KMS-11 (cell line): ENCODE data around the gene POLL.

Experiments used
- H2AFZ ChIP-seq: fragments of 200-600 bp; sonication (generic); 2 replicates; pipeline ENCODE4 v1.6.1; 2016; ENCODE audit warnings: antibody characterized with exemption, mixed run types, low read depth
- H3K27ac ChIP-seq: fragments of 200-600 bp; sonication (generic); 2 replicates; pipeline ENCODE4 v1.6.1; 2016; ENCODE audit warnings: mild to moderate bottlenecking, mixed run types
- H3K27me3 ChIP-seq: fragments of 200-600 bp; sonication (generic); 2 replicates; pipeline ENCODE4 v1.6.1; 2017; ENCODE audit warnings: mild to moderate bottlenecking, low read depth, mixed run types, moderate library complexity; ENCODE audit not compliant: insufficient read depth
- H3K36me3 ChIP-seq: fragments of 200-600 bp; sonication (generic); 2 replicates; pipeline ENCODE4 v1.6.1; 2017; ENCODE audit warnings: mild to moderate bottlenecking, mixed run types; ENCODE audit not compliant: insufficient read depth
- H3K4me1 ChIP-seq: fragments of 200-600 bp; sonication (generic); 2 replicates; pipeline ENCODE4 v1.6.1; 2016; ENCODE audit warnings: mild to moderate bottlenecking, low read depth, mixed run types; ENCODE audit not compliant: poor library complexity, severe bottlenecking
- H3K4me2 ChIP-seq: fragments of 200-600 bp; sonication (generic); 2 replicates; pipeline ENCODE4 v1.7.0; 2016; ENCODE audit warnings: mild to moderate bottlenecking, mixed run types
- H3K4me3 ChIP-seq: fragments of 200-600 bp; sonication (generic); IDR thresholded peaks from 2 replicates; pipeline ENCODE4 v1.6.1; 2017; ENCODE audit warnings: low read depth, low read length, mixed read lengths; ENCODE audit not compliant: insufficient read depth
- H3K79me2 ChIP-seq: fragments of 200-600 bp; sonication (generic); 2 replicates; pipeline ENCODE4 v1.6.1; 2016; ENCODE audit warnings: low read depth, mixed run types; ENCODE audit not compliant: insufficient read depth
- H3K9ac ChIP-seq: fragments of 200-600 bp; sonication (generic); 2 replicates; pipeline ENCODE4 v1.6.1; 2016; ENCODE audit warnings: mild to moderate bottlenecking, mixed run types
- H4K20me1 ChIP-seq: fragments of 200-600 bp; sonication (generic); 2 replicates; pipeline ENCODE4 v1.6.1; 2016; ENCODE audit warnings: mild to moderate bottlenecking, mixed run types; ENCODE audit not compliant: insufficient read depth
- TF ChIP-seq, protein P1 (sequence below): fragments of 200-600 bp; sonication (generic); conservative IDR thresholded peaks from 2 replicates; pipeline ENCODE4 v1.6.1; 2017; ENCODE audit warnings: low read depth, mild to moderate bottlenecking, antibody characterized with exemption, low read length, moderate library complexity, mixed read lengths

POLL gene

DNA sequence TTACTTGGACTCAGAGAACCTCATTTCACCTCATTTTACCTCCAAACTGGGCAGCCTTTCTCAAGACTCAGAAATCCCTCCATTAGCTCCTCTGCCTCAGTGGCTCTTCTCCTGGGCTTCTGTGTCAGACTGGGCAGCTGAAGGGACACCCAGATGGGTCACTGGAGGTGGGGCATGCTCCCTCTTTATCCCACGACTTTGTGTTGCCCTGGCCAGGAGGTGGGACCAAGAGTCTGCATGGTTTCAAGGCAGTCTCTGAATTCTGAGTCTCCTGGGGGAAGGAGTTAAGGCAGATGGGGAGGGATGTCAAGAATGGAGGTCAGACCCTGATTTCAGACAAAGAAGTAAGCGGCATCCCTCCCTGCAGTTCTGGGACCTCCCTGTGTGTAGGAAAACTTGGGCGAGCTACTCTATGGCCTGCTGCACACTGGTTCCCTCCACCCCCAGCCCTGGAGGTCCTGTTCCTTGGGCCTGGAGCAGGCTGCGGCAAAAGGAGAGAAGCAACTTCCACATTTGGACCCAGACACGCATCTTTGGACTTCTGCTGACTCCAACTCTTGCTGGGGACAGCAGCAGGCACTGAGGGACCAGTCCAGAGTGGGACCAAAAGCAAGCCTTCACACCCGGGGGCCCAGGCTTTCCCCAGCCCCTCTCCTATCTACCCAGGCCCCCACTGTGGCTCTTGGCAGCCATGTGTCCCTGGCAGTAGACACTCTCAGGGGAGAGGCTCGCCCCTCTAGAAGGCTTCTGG is 10.8 kb downstream of the POLL start:
- Histone ChIP-seq H3K36me3 (no peaks in the 10 kb centered on the region), H3K4me1 (peaks cover 15% of the 10 kb centered on the region), H4K20me1 (no peaks in the 10 kb centered on the region), H3K27me3 (no peaks in the 10 kb centered on the region), H3K27ac (no peak overlapping the region), H3K4me3 (no peak overlapping the region), H3K4me2 (no peak overlapping the region), H3K9ac (no peak overlapping the region), H2AFZ (no peak overlapping the region), H3K79me2 (no peaks in the 10 kb centered on the region)
- TF ChIP-seq, protein P1, sequence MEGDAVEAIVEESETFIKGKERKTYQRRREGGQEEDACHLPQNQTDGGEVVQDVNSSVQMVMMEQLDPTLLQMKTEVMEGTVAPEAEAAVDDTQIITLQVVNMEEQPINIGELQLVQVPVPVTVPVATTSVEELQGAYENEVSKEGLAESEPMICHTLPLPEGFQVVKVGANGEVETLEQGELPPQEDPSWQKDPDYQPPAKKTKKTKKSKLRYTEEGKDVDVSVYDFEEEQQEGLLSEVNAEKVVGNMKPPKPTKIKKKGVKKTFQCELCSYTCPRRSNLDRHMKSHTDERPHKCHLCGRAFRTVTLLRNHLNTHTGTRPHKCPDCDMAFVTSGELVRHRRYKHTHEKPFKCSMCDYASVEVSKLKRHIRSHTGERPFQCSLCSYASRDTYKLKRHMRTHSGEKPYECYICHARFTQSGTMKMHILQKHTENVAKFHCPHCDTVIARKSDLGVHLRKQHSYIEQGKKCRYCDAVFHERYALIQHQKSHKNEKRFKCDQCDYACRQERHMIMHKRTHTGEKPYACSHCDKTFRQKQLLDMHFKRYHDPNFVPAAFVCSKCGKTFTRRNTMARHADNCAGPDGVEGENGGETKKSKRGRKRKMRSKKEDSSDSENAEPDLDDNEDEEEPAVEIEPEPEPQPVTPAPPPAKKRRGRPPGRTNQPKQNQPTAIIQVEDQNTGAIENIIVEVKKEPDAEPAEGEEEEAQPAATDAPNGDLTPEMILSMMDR = no peak

DNA sequence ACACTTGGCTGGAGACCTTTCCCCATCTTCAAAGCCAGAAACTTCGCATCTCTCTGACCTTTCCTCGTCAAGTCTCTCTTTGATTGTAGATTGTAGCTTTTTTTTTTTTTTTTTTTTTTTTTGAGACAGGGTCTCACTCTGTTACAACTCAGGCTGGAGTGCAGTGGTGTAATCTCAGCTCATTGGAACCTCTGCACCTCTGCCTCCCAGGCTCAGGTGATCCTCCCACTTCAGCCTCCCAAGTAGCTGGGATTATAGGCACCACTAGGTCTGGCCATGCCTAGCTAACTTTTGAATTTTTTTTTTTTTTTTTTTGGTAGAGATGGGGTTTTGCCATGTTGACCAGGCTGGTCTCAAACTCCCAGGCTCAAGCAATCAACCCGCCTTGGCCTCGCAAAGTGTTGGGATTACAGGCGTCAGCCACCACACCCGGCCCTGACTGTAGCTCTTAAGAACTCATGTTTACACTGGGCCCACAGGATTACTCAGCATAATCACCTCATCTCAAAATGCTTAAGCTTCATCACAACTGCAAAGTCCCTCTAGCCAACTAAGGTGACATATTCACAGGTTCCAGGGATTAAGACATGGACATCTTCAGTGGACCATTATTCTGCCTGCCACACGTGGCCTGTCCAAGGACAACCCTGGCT is 11.7 kb downstream of the POLL start:
- H3K79me2 ChIP-seq = no peaks in the 10 kb centered on the region
- TF ChIP-seq, protein P1 = no peak
- no peak overlapping the region for H3K4me2 ChIP-seq
- no peaks in the 10 kb centered on the region for H3K27me3 ChIP-seq
- peaks cover 10% of the 10 kb centered on the region for H3K4me1 ChIP-seq
- H3K4me3 ChIP-seq = no peak overlapping the region
- no peak overlapping the region for H2AFZ ChIP-seq
- H3K36me3 ChIP-seq = no peaks in the 10 kb centered on the region
- no peak overlapping the region for H3K27ac ChIP-seq
- no peak overlapping the region for H3K9ac ChIP-seq
- H4K20me1 ChIP-seq = no peaks in the 10 kb centered on the region

DNA sequence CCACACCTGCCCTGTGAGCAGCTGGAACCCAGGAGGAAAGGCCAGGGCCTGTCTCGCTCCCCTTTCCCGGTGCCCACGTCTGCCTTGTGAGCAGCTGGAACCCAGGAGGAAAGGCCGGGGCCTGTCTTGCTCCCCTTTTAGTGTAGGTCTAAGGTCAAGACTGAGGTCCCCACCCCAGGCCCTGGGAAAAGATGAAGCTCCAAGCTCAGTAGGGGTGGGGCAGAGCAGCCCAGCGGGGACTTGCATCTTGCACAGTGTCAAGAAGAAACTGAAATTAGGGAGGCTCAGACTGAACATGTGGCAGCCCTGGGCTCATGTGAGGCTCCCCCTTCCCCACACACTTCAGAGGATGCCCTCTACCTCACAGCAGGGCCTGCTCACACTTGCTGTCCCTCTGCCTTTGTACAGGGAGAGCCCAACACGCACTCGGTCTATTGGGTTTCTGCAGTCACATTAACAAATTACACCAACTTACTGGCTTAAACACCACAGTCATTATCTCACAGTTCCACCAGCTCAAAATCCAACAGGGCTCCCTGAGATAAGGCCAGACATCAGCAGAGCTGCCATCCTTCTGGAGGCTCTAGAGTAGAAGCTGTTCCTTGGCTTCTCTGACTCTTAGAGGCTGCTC is 12.4 kb downstream of the POLL start:
- Histone ChIP-seq H3K27ac (no peak overlapping the region), H2AFZ (no peak overlapping the region), H3K36me3 (no peaks in the 10 kb centered on the region), H3K9ac (no peak overlapping the region), H3K27me3 (no peaks in the 10 kb centered on the region), H3K4me3 (no peak overlapping the region), H4K20me1 (no peaks in the 10 kb centered on the region), H3K79me2 (no peaks in the 10 kb centered on the region), H3K4me1 (peaks cover 4% of the 10 kb centered on the region), H3K4me2 (no peak overlapping the region)
- TF ChIP-seq, protein P1 = no peak

DNA sequence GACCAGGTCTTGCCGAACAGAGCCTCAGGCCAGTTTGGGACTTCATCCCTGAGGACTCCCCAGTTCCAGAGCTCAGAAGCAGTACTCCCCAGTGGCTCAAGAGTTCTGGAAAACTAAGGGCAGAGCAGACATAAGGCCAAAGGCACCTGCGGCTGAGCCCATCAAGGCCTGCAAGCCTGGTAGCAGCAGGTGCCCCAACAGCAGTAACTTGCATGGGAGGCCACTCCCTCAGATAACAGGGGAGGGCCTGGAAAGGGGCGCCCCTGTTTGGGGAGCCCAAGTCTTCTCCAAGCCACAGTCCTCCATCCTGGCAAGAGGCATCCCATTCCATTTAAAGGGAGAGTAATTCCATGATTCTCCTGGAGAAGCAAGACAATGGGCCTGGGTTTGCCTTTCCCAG is 13.0 kb downstream of the POLL start:
- Histone ChIP-seq H3K27me3 (no peaks in the 10 kb centered on the region), H4K20me1 (no peaks in the 10 kb centered on the region), H2AFZ (no peak overlapping the region), H3K9ac (no peak overlapping the region), H3K4me1 (no peaks in the 10 kb centered on the region), H3K79me2 (no peaks in the 10 kb centered on the region), H3K4me2 (no peak overlapping the region), H3K27ac (no peak overlapping the region), H3K36me3 (no peaks in the 10 kb centered on the region), H3K4me3 (no peak overlapping the region)
- TF ChIP-seq, protein P1 = no peak
